ENCODE data around the gene FGR. TPM values are rescaled to one million over a fixed set of nuclear protein-coding genes. Genes with fewer than 3 reads are reported as not detected.

FGR gene
- 0.23 TPM in 1 of 2 replicates, not detected in the other for total RNA-seq

GRCh38 chr1:27634985-27635367, at the start of gene FGR:
Gene FGR (minus strand): TSS chr1:27635185. CDS start chr1:27623916, 11,269 bp downstream.

GRCh38 chr1:27671964-27672749, 37.2 kb upstream of the FGR start, which contains the start of gene IFI6:
Gene IFI6 (minus strand): TSS chr1:27672192. CDS start chr1:27669314, 2,878 bp downstream.

GRCh38 chr1:27603681-27604578, 31.1 kb downstream of the FGR start, which contains the start of gene AHDC1:
Gene AHDC1 (minus strand): TSS chr1:27604144. CDS start chr1:27552115, 52,029 bp downstream.

Other genes starting within 250 kb of the FGR start
- 1.0 TPM in 2 replicates for gene GPR3, start 242.6 kb downstream of the FGR start, total RNA-seq
- 20.8 and 33.3 TPM in 2 replicates for gene WASF2, start 145.0 kb downstream of the FGR start, total RNA-seq
- 7.3 and 8.4 TPM in 2 replicates for gene AHDC1, start 31.0 kb downstream of the FGR start, total RNA-seq
- gene IFI6, start 37.0 kb upstream of the FGR start, total RNA-seq = 9.5 and 30.0 TPM in 2 replicates
- gene FAM76A, start 90.8 kb upstream of the FGR start, total RNA-seq = 10.3 and 13.4 TPM in 2 replicates
- 20.2 and 28.3 TPM in 2 replicates for gene STX12, start 138.0 kb upstream of the FGR start, total RNA-seq
- gene PPP1R8, start 195.6 kb upstream of the FGR start, total RNA-seq = 28.7 and 41.9 TPM in 2 replicates
- 3.6 and 9.0 TPM in 2 replicates for gene THEMIS2, start 237.4 kb upstream of the FGR start, total RNA-seq